Activated CD8-positive, alpha-beta memory T cell treated with anti-CD3 and anti-CD28 coated beads for 24 hours (primary cell): ENCODE data around the gene ANKRD60.
A peak's percentile ranks its signal among the peaks of the same experiment; 100 is the strongest.

Experiments used
- DNase-seq: peaks from one replicate; pipeline ENCODE4 v3.0.0-alpha.2; 2020

ANKRD60 gene

DNA sequence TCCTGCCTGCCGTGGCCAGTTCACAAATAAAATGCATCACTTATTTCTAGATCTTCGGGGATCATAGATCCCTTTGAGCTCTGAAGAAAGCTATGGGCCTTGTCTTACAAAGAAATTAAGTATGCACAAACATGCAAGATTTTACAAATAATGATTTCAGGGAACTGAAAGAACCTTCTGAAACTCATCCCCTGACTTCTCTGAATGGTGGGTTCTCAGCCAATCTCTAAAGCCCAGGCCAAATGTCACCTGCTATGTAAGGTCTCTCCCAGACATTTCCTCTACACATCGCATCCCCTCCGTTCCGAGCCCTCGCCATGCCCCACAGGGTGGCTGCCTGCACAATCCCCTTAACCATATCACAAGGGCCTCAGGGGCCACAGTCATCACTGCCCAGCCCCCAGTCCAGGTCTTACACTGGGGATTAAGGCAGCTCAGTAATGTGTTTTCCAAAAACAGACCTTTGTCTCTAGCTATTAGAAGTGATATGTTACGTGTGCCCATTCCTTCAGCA lies 16.1 kb upstream of the ANKRD60 start:
- no peak for DNase-seq

GRCh38 chr20:58243653-58244410 lies 15.4 kb upstream of the ANKRD60 start:
- DNase-seq, result no peak

- no peak for DNase-seq
Observed at GRCh38 chr20:58242824-58243223, 14.4 kb upstream of the ANKRD60 start.

DNA sequence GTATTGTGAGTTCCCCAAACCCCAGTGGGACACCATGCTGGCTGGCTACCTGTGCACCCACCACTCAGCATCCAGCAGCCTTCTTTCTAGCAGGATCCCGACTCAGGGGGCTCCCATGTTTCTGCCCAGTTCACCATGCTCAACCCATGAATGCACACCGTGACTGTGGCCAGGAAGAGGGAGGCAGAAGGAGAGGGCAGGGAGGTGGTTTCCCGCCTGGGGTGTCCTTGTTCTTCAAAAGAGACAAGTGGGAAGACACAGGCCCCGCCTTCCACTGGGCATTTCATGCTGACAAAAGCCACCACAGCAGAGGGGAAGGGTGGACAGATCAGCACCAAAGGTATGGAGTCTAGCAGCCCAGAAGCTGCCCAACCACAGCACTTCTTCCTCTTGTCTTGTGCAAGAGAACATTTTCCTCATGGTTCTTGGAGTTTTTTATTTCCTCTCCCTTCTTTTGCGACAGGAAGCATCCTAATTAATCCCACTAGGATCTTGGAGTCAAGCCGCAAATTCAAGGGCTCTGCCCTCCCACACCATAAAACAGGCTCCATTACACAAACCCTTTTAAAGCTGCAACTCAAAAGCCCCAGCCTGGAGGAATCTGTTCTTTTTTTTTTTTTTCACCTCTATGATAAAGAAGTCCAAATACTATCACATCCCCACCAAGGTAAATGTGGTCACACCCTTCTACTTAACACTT lies 13.5 kb upstream of the ANKRD60 start:
- no peak for DNase-seq

DNA sequence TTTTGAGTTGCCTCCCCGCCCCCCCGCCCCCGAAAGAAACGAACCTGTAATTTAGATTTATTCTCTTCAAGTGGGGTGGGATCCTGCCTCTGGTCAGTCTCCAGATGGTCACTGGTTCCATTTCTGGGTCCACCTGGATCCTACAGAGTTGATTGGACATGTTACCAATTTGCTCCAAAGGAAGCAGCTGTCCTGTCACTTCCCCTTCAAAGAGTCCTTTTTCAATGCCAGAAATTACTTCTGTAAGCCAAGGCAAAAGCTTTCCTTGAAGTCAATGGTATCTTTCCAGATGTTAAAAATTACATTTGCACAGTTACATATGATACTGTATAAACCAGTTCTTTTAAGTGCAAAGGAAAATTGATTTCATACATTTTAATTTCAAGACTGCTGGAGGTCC lies 12.0 kb upstream of the ANKRD60 start:
- no peak for DNase-seq

DNA sequence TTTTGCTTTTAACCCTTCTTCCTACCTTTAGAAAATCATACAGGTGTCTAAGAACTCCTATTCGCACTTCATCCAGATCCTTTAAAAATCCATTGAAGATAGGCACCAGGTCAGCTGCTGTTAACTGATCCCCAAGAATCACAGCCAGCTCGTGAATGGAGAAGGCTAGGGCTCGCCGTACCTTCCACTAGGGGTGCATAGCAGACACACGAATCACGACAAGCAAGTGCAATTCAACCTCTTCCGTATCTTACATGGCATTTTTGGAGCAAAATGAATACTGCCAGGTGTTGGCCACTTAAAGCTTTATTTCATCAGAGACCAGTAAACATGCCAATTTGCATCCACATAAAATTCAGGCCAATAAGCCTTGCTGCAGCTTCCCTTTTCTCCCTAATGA lies 10.8 kb upstream of the ANKRD60 start:
- DNase-seq, result no peak

DNA sequence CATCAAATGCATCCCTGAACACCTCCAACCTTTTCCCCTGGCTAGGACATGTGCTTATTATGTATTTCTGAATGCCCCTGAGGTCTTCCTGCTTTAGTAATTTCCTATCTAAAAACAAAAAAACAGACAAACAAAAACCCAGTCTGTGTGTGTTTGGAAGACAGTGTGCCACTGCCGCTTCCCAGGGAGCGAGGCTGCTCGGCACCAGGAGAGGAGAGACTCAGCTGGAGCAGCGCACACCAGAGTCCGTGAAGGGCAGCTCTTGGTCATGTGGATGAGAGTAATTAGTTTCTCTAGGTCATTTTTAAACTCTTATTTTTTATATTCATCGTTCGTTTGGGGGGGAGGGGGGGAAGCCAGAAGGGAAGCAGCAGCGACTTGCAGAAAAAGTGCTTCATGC lies 10.0 kb upstream of the ANKRD60 start:
- DNase-seq, result no peak

DNA sequence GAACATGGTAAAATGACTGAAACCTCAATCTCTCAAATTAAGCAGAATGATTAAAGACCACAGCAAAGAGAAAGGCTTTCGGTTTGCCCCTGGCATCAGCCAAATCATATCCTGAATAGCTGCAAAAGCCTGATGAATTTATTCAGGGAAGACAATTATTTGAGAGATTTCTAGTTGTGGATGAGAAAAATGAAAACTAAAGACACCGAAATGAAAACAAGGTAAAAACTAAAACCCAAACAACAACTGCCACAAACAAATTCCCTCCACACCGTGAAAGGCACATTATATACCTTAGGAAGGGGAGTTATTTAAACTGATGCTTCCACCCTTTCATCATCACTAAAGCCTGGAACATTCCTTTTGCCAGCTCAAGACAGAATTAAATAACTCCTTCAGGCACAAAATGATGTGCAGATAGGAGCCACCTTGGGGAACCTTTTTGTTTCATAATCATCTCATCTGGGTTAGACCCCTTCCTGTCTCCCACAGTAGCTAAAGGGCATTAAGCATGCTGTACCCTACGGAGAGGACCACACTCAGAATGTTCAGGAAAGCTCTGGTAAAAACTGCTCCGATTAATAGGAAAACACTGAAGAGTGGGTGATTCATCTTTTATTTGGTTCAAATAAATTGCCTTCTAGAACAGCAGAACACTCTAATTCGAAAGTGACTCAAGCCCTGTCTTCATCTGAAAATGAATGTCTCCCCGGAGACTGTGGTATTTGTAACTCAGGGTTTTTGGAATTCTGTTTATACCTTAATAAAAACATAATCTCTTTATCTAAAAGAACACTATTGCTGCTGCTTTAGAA lies 9.1 kb upstream of the ANKRD60 start:
- no peak for DNase-seq

- peak; percentile 97 for DNase-seq
Observed at GRCh38 chr20:58236612-58237317, 8.3 kb upstream of the ANKRD60 start.

GRCh38 chr20:58235010-58235409 lies 6.6 kb upstream of the ANKRD60 start:
- no peak for DNase-seq

GRCh38 chr20:58233881-58234528 lies 5.6 kb upstream of the ANKRD60 start:
- peak; percentile 78 for DNase-seq

DNA sequence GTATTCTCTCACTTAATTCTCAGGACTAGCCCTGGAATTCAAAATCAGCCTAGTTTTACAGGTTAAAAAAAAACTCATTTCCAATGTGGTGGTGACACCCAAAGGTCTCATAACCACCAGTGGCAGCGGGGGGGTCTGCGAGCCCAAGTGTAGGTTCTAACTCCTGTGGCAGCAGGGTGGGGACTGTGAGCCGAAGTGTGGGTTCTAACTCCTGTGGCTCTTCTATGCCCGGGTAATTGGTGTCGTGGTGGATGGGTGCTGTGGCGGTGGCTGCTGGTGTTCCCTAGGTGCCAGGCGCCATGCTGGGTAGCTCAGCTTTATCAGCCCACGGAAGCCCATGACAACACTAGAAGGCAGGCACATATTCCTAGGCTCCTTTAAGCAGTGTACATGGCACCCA lies 4.9 kb upstream of the ANKRD60 start:
- DNase-seq, result peak; percentile 38

DNA sequence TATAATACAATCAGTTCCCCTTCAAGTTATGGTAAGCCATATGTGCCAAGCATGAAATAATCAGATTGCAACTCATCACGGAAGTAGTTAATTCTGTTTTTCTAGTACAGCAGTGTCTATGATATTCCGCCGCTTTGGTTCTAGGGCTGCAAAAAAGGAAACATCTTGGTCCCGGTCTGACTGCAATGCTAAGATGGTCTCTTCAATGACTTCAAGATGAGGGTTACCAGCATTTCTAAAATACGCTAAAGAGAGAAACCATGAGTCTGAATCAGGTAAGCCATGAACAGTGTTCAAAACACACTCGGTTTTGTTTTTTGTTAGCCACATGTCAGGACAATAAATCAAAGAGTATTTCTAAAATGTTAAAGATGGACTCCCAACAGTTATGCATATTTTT lies 3.2 kb upstream of the ANKRD60 start:
- no peak for DNase-seq

- peak; percentile 45 for DNase-seq
Observed at GRCh38 chr20:58229198-58229798, 845 bp upstream of the ANKRD60 start.

DNA sequence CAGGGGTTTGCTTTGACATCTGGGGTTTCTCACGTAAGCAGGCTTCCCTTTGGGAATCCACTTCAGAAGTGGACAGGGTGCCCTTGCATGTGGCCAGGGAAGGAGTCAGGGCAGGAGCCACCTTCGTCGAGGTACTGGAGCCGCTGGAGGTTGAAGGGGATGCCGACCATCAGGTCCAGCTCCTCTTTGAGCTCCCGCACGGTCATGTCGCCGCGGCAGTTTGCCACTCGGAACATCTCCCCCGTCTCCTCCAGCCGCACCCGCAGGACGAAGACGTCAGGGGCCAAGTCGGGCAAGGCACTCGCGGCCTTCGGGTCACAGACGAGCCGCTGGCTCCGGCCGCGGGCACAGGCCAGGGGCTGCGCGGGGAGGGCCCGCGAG lies 360 bp downstream of the ANKRD60 start:
- DNase-seq, result no peak

- no peak for DNase-seq
Observed at GRCh38 chr20:58227391-58228102, 906 bp downstream of the ANKRD60 start.

- no peak for DNase-seq
Observed at GRCh38 chr20:58225452-58226200, 2.8 kb downstream of the ANKRD60 start.

DNA sequence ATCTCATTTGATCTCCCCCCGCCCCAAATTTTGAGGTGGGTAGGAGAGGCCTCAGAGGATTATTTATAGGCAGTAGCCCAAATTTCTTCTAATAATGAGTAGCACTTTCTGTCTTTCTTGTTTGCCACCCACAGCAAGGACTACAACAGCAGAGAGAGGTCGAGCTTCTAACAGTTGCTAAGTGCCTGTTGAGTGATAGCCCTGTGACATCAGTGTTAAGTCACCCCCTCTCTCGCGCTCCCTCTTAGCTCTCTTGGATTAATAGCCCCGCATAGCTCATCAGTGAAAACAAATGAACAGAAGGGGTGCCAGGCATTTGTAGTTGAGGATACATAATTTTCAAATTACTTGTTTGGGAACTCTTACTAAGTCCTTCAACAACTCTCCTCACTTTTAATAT lies 3.5 kb downstream of the ANKRD60 start:
- DNase-seq, result no peak

DNA sequence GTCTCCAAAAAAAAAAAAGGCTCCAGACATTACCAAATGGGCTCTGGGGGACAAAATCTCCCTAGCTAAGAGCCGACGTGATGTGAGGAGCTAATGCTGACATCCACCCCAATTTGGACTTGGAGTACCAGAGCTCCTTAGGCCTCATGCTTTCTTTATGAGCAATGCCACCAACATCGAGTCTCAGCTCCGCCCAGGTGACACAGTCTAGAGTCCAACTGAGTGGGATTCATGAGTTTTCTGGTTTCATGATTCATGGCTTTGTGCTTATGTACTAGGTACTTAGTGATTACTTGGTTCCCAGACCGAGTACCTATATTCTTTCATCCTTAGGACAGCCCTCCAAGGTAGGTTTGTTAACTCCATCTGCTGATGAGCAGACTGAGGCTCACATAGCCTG lies 4.4 kb downstream of the ANKRD60 start:
- DNase-seq, result no peak

GRCh38 chr20:58223358-58223941 lies 5.0 kb downstream of the ANKRD60 start:
- no peak for DNase-seq
